ENCODE results near the gene ME3.
A peak's percentile ranks its signal among the peaks of the same experiment; 100 is the strongest.

- TF ChIP-seq CTCF (IDR thresholded peaks at IDR 0.05) (no peak), POLR2AphosphoS5 (IDR thresholded peaks at IDR 0.05) (peak; percentile 15)
These were observed 30.0 kb upstream of the ME3 start for GRCh38 chr11:86702220-86702983.

Measured in gastroesophageal sphincter (tissue), 3 donors.